IMR-90 (cell line): Measurements from ENCODE around the gene MTA2.

Experiments
- BHLHE40 ChIP-seq: fragments of 150-350 bp; IDR thresholded peaks from 2 replicates; pipeline ENCODE4 v1.6.1; 2016; ENCODE audit warnings: mild to moderate bottlenecking, low read depth, low read length
- CEBPB ChIP-seq: IDR thresholded peaks from 2 replicates; pipeline ENCODE4 v1.6.1; 2012; ENCODE audit warnings: low read depth, low read length, improper control_type of control experiment
- CHD1 ChIP-seq: IDR thresholded peaks from 2 replicates; pipeline ENCODE4 v1.6.1; 2012; ENCODE audit warnings: low read depth, low read length, improper control_type of control experiment
- CTCF ChIP-seq: conservative IDR thresholded peaks from 2 replicates; pipeline ENCODE4 v1.5.1; 2012; ENCODE audit warnings: mild to moderate bottlenecking, low read depth, low read length, improper control_type of control experiment
- MAFK ChIP-seq: IDR thresholded peaks from 2 replicates; pipeline ENCODE4 v1.6.1; 2012; ENCODE audit warnings: low read depth, low read length, improper control_type of control experiment
- MAZ ChIP-seq: IDR thresholded peaks from 2 replicates; pipeline ENCODE4 v1.6.1; 2012; ENCODE audit warnings: low read depth, mild to moderate bottlenecking, low read length, improper control_type of control experiment, moderate library complexity, borderline replicate concordance
- MXI1 ChIP-seq: IDR thresholded peaks from 2 replicates; pipeline ENCODE4 v1.6.1; 2012; ENCODE audit warnings: low read depth, mild to moderate bottlenecking, low read length, moderate library complexity, borderline replicate concordance
- NFE2L2 ChIP-seq: fragments of 150-350 bp; IDR thresholded peaks from 2 replicates; pipeline ENCODE4 v1.6.1; 2016; ENCODE audit warnings: low read depth, mild to moderate bottlenecking, low read length
- POLR2A ChIP-seq: IDR thresholded peaks from 2 replicates; pipeline ENCODE4 v1.6.1; 2012; ENCODE audit warnings: mild to moderate bottlenecking, low read depth, low read length
- RAD21 ChIP-seq: IDR thresholded peaks from 2 replicates; pipeline ENCODE4 v1.6.1; 2012; ENCODE audit warnings: low read length, improper control_type of control experiment
- RFX5 ChIP-seq: IDR thresholded peaks from 2 replicates; pipeline ENCODE4 v1.8.0; 2012; ENCODE audit warnings: low read depth, mild to moderate bottlenecking, low read length, moderate library complexity
- SMC3 ChIP-seq: fragments of 150-350 bp; IDR thresholded peaks from 2 replicates; pipeline ENCODE4 v1.6.1; 2016; ENCODE audit warnings: low read depth, mild to moderate bottlenecking, antibody characterized with exemption, low read length, moderate library complexity
- TF ChIP-seq, protein P1 (sequence below): fragments of 150-350 bp; IDR thresholded peaks from 2 replicates; pipeline ENCODE4 v1.6.1; 2017; ENCODE audit warnings: mild to moderate bottlenecking, antibody characterized with exemption, low read length, low read depth
- TF ChIP-seq, protein P2 (sequence below): fragments of 150-350 bp; IDR thresholded peaks from 2 replicates; pipeline ENCODE4 v1.6.1; 2016; ENCODE audit warnings: low read depth, mild to moderate bottlenecking, low read length, moderate library complexity, borderline replicate concordance

DNA sequence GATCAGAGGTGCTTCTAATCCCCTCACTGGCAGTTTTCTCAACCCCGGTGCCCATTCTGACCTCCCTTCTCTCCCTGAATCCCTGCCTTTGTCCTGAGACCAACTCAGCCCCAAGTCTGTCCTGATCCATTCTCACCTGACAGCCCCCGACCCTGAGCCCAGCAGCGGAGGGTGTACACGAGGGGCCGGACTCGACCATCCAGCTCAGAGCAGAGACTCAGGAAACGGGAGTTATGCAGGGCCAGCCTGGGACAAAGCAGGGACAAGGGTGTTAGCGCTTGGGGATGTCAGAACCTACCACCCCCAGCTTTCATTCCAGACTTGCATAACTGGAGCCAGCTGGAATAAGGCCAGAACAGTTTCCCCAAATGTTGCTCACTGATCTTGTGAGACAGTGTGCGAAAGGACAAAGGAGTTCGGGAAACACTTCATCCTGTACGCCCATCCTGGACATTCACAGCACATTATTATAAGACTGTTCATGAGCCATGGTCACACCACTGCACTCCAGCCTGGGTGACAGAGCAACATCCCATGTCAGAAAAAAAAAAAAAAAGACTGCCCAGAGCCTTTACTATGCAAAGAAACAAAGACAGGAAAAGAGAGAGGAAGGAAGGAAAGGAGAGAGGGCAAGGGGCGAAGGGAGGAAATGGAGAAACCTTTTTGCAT lies 24.5 kb downstream of the MTA2 start:
- no peak for TF ChIP-seq CTCF
- no peak for TF ChIP-seq POLR2A
- TF ChIP-seq MXI1: no peak
- no peak for TF ChIP-seq NFE2L2
- TF ChIP-seq, protein P1, sequence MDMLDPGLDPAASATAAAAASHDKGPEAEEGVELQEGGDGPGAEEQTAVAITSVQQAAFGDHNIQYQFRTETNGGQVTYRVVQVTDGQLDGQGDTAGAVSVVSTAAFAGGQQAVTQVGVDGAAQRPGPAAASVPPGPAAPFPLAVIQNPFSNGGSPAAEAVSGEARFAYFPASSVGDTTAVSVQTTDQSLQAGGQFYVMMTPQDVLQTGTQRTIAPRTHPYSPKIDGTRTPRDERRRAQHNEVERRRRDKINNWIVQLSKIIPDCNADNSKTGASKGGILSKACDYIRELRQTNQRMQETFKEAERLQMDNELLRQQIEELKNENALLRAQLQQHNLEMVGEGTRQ: no peak
- no peak for TF ChIP-seq CHD1
- no peak for TF ChIP-seq RFX5
- no peak for TF ChIP-seq RAD21
- TF ChIP-seq BHLHE40: no peak
- no peak for TF ChIP-seq MAFK
- no peak for TF ChIP-seq SMC3
- TF ChIP-seq CEBPB: no peak
- TF ChIP-seq, protein P2, sequence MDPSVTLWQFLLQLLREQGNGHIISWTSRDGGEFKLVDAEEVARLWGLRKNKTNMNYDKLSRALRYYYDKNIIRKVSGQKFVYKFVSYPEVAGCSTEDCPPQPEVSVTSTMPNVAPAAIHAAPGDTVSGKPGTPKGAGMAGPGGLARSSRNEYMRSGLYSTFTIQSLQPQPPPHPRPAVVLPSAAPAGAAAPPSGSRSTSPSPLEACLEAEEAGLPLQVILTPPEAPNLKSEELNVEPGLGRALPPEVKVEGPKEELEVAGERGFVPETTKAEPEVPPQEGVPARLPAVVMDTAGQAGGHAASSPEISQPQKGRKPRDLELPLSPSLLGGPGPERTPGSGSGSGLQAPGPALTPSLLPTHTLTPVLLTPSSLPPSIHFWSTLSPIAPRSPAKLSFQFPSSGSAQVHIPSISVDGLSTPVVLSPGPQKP: no peak
- TF ChIP-seq MAZ: no peak
